MM.1S (cell line): ENCODE results near the gene SMPD4.
"Not testable (repeated sequence)": the region's sequence is repeated elsewhere in the genome, so short reads cannot be mapped to it uniquely, and the experiment has no call there.

ENCODE experiments used
- CTCF ChIP-seq: fragments of 300-600 bp; sonication (generic); IDR thresholded peaks from 2 replicates; pipeline ENCODE4 v1.5.1; 2016; ENCODE audit warnings: antibody characterized with exemption, low read length, mixed read lengths
- EZH2 ChIP-seq: fragments of 300-600 bp; sonication (generic); optimal IDR thresholded peaks from 2 replicates; pipeline ENCODE3; 2017; ENCODE audit warnings: low read depth, mild to moderate bottlenecking, antibody characterized with exemption, low read length, mixed read lengths
- EZH2phosphoT487 ChIP-seq: fragments of 300-600 bp; sonication (generic); IDR thresholded peaks from 2 replicates; pipeline ENCODE4 v1.6.1; 2018; ENCODE audit warnings: antibody characterized with exemption, low read length

DNA sequence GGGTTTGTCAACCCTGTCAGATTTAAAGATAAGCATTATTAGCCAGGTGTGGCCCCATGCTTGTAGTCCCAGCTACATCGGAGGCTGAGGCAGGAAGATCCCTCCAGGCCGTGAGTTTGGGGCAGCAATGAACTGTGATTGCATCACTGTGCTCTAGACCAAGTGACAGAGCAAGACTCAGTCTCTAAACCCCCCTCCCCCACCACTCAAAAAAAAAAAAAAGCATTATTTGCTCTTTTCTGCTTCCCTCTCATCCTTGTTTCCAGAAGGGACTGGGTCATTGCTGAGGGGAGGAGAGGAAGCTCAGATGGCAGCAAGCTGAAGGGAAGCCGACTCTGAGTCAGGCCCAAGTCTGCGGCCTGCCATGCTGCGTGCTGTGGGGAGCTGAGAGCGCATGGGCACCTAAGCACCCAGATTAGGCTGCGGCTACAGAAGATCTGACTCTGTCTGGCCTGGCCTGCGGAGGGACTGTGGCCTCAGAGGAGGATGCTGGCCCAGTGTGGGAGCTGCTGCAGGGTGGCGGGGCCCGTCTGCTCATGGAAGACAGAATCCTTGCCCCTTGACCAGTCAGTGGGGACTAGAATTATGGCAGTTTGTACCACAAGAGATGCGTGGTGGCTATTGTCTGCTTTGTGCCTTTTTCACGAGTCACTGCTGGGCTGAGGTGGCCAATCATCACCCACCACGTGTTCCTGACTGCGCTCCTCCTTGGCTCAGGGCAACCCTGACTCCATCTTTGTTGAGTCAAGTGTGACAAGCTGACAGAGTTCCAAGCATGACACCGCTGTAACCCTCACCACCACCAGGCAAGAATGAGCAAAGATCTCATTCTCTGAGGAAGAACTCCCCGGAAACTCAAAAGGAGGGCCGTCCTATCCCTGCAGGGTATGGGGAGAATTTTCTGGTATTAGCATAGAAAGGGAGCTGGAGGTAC lies 6.7 kb upstream of the SMPD4 start:
- TF ChIP-seq CTCF, EZH2, EZH2phosphoT487: not testable (repeated sequence)
